ENCODE measurements around the gene TMEM169. TPM values are rescaled to one million over a fixed set of nuclear protein-coding genes. Genes with fewer than 3 reads are reported as not detected.
"Not testable (repeated sequence)": the region's sequence is repeated elsewhere in the genome, so short reads cannot be mapped to it uniquely, and the experiment has no call there.

TMEM169 gene
- total and polyA plus RNA-seq, 4 donors, result 0.32 to 0.72 TPM; not detected in 2

DNA sequence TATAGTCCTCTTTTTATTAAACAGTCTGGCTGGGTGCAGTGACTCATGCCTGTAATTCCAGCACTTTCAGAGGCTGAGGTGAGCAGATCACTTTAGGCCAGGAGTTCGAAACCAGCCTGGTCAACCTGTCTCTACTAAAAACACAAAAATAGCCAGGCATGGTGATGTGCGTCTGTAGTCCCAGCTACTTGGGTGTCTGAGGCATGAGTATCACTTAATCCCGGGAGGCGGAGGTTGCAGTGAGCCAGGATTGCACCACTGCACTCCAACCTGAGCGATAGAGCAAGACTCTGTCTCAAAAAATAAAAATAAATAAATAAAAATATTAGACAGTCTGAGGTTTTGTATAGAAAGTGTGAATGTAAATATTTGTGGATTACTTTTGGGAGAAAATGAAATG, 45.2 kb downstream of the TMEM169 start:
- ATAC-seq (ENCODE audit: low FRiP score) (no peak), DNase-seq (no peak)
- Histone ChIP-seq H3K27me3 (ENCODE audit: control insufficient read depth in 1 of 2, insufficient read depth in 2 of 2, low read length in 1 of 2) (no peaks in the 10 kb centered on the region), H3K9me3 (ENCODE audit: control insufficient read depth, low read length) (no peaks in the 10 kb centered on the region), H3K27ac (ENCODE audit: low read depth in 1 of 2, low read length in 2 of 2) (no peak overlapping the region), H3K4me1 (ENCODE audit: control insufficient read depth in 1 of 2, insufficient read depth in 2 of 2, low read length in 2 of 2) (no peaks in the 10 kb centered on the region), H3K4me3 (ENCODE audit: low read length in 2 of 2) (no peak overlapping the region), H3K36me3 (ENCODE audit: control insufficient read depth in 1 of 2, insufficient read depth in 2 of 2, low read length in 1 of 2) (peaks cover 8 to 12% of the 10 kb centered on the region in 2 donors)
- 94 to 95% methylated on average over 5 of the region's 5 CpGs for WGBS, 2 donors
- intact Hi-C loops (cut with DNase I), result no loop called here

DNA sequence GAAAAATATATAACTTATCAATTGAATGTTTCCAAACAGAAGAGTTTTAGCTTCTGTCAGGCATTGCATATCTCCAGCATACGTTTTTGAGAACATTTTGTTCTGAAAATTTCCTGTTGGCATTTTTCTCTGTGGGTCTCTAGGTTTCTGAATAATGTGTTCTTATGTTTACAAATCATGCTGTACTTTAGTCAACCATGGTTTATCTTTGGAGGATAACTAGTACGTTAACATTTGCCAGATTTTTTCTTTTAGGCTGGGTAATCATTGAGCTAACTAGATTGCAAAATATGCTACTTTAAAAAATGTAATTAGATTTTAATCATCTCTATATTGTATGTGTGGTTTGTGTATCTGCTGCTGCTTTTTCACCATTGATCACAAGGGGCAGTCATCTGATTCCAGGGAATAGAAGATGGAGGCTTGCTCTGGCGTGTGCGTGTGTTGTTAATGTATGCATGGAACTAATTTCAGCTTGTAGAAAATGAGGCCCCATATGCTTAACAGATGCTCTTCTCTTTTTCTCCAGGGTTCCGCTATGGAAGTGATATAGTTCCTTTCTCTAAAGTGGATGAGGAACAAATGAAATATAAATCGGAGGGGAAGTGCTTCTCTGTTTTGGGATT, 48.7 kb downstream of the TMEM169 start:
- ATAC-seq (ENCODE audit: low FRiP score) (no peak), DNase-seq (no peak)
- Histone ChIP-seq H3K27ac (ENCODE audit: low read depth in 1 of 2, low read length in 2 of 2) (no peak overlapping the region), H3K27me3 (ENCODE audit: control insufficient read depth in 1 of 2, insufficient read depth in 2 of 2, low read length in 1 of 2) (no peaks in the 10 kb centered on the region), H3K4me3 (ENCODE audit: low read length in 2 of 2) (no peak overlapping the region), H3K36me3 (ENCODE audit: control insufficient read depth in 1 of 2, insufficient read depth in 2 of 2, low read length in 1 of 2) (peaks cover 10 to 13% of the 10 kb centered on the region in 2 donors), H3K9me3 (ENCODE audit: control insufficient read depth, low read length) (no peaks in the 10 kb centered on the region), H3K4me1 (ENCODE audit: control insufficient read depth in 1 of 2, insufficient read depth in 2 of 2, low read length in 2 of 2) (no peaks in the 10 kb centered on the region)
- intact Hi-C loops (cut with DNase I), result no loop called here
- 71 to 76% methylated on average over 6 of the region's 6 CpGs for WGBS, 2 donors

DNA sequence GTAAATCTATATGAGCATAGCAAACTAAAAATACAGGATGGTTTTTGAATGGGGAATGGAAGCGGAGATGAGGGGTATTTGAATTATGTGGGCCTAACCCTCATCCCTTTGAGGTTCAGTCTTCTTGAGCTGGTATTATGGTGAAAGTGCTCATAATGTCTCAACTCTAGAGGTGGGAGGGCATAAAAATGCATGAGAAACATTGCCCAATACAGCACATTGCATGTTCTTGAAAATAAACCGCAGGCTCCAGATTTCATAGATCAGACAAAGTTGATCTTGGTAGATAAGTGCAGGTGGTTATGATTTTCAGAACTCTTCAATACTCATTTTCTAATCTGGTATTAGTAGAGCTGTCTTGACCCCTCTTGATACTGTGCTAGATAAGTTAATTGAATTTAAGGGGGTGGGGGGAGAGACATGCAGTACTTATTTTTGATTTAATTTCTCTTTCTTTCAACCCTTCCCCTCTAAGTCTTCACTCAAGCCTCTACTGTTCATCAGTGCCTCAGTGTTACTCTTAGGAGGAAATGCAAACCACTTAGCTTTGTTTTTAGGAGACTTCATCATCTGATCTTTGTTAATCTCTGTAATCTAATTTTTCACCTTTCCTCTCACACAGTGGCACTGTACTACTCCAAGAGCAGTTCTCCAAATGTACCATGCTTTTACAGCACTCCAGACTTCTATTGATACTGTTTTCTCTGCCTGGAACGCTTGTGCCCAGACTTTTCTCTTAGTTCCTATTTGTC, 49.6 kb downstream of the TMEM169 start:
- ATAC-seq (ENCODE audit: low FRiP score), result no peak
- Histone ChIP-seq H3K4me1 (ENCODE audit: control insufficient read depth in 1 of 2, insufficient read depth in 2 of 2, low read length in 2 of 2) (no peaks in the 10 kb centered on the region), H3K27ac (ENCODE audit: low read depth in 1 of 2, low read length in 2 of 2) (no peak overlapping the region), H3K4me3 (ENCODE audit: low read length in 2 of 2) (no peak overlapping the region), H3K9me3 (ENCODE audit: control insufficient read depth, low read length) (no peaks in the 10 kb centered on the region), H3K27me3 (ENCODE audit: control insufficient read depth in 1 of 2, insufficient read depth in 2 of 2, low read length in 1 of 2) (no peaks in the 10 kb centered on the region), H3K36me3 (ENCODE audit: control insufficient read depth in 1 of 2, insufficient read depth in 2 of 2, low read length in 1 of 2) (peaks cover 10 to 13% of the 10 kb centered on the region in 2 donors)
- DNase-seq, result no peak
- 91 to 93% methylated on average over 3 of the region's 3 CpGs for WGBS, 2 donors
- intact Hi-C loops (cut with DNase I), result no loop called here

DNA sequence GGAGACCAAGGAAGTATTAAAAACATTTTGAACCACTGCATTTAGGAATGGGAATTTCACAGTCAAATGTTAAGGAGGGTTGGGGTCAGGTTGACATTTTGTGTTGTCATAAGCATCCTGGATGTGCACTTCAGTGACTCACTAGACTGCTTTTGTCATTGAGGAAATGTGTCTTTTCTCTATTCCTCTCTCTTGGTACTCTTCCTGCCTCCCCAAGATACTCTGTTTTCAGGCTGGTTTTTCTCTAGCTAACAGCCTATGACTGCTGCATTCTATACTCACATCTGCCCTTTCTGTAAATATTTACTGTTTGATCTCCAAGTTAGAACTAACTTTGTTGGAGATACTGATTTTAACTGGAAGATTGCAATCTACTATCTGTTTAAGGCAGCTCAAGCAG, 50.9 kb downstream of the TMEM169 start:
- intact Hi-C loops (cut with DNase I), result no loop called here

DNA sequence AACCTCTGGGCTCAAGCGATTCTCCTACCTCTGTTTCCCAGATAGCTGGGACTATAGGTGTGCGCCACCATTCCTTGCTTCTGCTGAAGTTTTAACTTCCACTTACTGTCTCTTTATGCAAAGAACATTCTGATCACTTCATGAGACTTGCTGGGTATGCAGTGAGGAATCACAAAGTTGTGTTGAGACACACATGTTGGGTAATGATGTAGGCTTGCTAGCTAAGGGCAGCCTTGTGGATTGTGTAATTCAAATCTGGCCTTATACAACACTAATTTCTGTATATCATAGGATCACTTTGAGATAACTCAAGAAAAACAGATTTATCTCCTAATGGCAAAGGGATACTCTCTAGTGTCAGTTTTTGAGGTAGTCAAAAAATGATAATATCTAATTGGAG, 51.7 kb downstream of the TMEM169 start:
- no peaks in the 10 kb centered on the region for H3K9me3 ChIP-seq (ENCODE audit: control insufficient read depth, low read length)
- intact Hi-C loops (cut with DNase I), result no loop called here
- no peak overlapping the region for H3K4me3 ChIP-seq (ENCODE audit: low read length in 2 of 2)
- no peaks in the 10 kb centered on the region for H3K27me3 ChIP-seq (ENCODE audit: control insufficient read depth in 1 of 2, insufficient read depth in 2 of 2, low read length in 1 of 2)
- no peak overlapping the region for H3K27ac ChIP-seq (ENCODE audit: low read depth in 1 of 2, low read length in 2 of 2)
- 97 to 98% methylated on average over 2 of the region's 2 CpGs for WGBS, 2 donors
- peaks cover 13 to 17% of the 10 kb centered on the region in 2 donors for H3K36me3 ChIP-seq (ENCODE audit: control insufficient read depth in 1 of 2, insufficient read depth in 2 of 2, low read length in 1 of 2)
- no peak for DNase-seq
- ATAC-seq (ENCODE audit: low FRiP score), result no peak
- no peaks in the 10 kb centered on the region for H3K4me1 ChIP-seq (ENCODE audit: control insufficient read depth in 1 of 2, insufficient read depth in 2 of 2, low read length in 2 of 2)

More for the DNA sequence above, 50.9 kb downstream of the TMEM169 start:
- DNase-seq (no peak), ATAC-seq (ENCODE audit: low FRiP score) (no peak)
- Histone ChIP-seq H3K36me3 (ENCODE audit: control insufficient read depth in 1 of 2, insufficient read depth in 2 of 2, low read length in 1 of 2) (peaks cover 10 to 13% of the 10 kb centered on the region in 2 donors), H3K27ac (ENCODE audit: low read depth in 1 of 2, low read length in 2 of 2) (no peak overlapping the region), H3K4me3 (ENCODE audit: low read length in 2 of 2) (no peak overlapping the region), H3K27me3 (ENCODE audit: control insufficient read depth in 1 of 2, insufficient read depth in 2 of 2, low read length in 1 of 2) (no peaks in the 10 kb centered on the region), H3K9me3 (ENCODE audit: control insufficient read depth, low read length) (no peaks in the 10 kb centered on the region), H3K4me1 (ENCODE audit: control insufficient read depth in 1 of 2, insufficient read depth in 2 of 2, low read length in 2 of 2) (no peaks in the 10 kb centered on the region)

DNA sequence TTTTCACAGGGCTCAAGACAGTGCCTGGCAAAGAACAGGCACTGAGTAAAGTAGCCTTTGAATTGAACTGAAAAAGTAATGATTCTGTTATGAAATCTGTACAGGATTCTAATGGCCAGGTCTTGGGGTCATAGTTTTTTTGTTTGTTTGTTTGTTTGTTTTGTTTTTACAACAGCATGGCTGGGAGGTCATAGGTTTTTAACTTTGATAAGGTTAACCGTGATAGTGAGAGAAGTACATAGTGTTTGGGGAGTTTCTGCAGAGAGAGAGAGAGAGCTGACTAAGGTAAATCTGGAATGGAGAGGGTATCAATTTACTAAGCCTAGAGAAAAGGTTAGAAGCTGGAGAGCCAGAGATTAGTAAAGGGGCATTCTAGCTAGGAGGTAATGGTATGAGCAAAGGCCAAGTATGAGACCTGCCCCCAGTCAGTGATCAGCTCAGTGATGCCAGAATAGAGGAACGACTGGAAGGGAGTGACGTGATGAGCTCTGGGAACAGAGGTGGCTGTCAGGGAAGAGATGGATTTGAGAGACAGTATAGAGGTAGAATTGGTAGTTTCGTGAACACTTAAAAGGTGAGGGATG, 53.3 kb downstream of the TMEM169 start:
- Histone ChIP-seq H3K27ac (ENCODE audit: low read depth in 1 of 2, low read length in 2 of 2) (no peak overlapping the region), H3K4me3 (ENCODE audit: low read length in 2 of 2) (no peak overlapping the region), H3K9me3 (ENCODE audit: control insufficient read depth, low read length) (no peaks in the 10 kb centered on the region), H3K36me3 (ENCODE audit: control insufficient read depth in 1 of 2, insufficient read depth in 2 of 2, low read length in 1 of 2) (peaks cover 16% of the 10 kb centered on the region in 2 donors), H3K4me1 (ENCODE audit: control insufficient read depth in 1 of 2, insufficient read depth in 2 of 2, low read length in 2 of 2) (no peaks in the 10 kb centered on the region), H3K27me3 (ENCODE audit: control insufficient read depth in 1 of 2, insufficient read depth in 2 of 2, low read length in 1 of 2) (no peaks in the 10 kb centered on the region)
- WGBS, 2 donors, result 92 to 96% methylated on average over 4 of the region's 4 CpGs
- ATAC-seq (ENCODE audit: low FRiP score), result no peak
- DNase-seq, result no peak
- intact Hi-C loops (cut with DNase I), result no loop called here

DNA sequence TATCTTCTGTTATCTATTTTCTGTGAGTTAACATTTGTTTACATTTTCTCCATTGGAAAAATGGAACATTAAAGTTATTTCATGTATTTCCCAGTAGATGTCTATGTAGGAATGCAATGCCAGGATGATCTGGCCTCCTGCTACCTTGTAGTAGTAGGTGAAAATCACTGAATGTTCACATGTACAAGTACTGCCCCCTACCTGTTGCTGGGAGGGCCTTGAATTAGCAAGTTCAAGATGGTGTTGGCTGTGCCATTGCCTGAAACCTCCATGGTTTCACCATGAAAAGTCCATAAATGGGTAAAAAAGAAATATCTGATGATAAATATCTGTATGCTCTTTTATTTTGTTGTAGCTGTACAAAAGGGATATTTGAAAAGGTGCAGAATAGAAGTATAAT, 58.2 kb downstream of the TMEM169 start:
- Histone ChIP-seq H3K9me3 (ENCODE audit: control insufficient read depth, low read length) (no peaks in the 10 kb centered on the region), H3K4me3 (ENCODE audit: low read length in 2 of 2) (no peak overlapping the region), H3K27me3 (ENCODE audit: control insufficient read depth in 1 of 2, insufficient read depth in 2 of 2, low read length in 1 of 2) (no peaks in the 10 kb centered on the region), H3K27ac (ENCODE audit: low read depth in 1 of 2, low read length in 2 of 2) (no peak overlapping the region), H3K36me3 (ENCODE audit: control insufficient read depth in 1 of 2, insufficient read depth in 2 of 2, low read length in 1 of 2) (peaks cover 10 to 14% of the 10 kb centered on the region in 2 donors), H3K4me1 (ENCODE audit: control insufficient read depth in 1 of 2, insufficient read depth in 2 of 2, low read length in 2 of 2) (no peaks in the 10 kb centered on the region)
- ATAC-seq (ENCODE audit: low FRiP score) (no peak), DNase-seq (no peak)
- intact Hi-C loops (cut with DNase I), result no loop called here

DNA sequence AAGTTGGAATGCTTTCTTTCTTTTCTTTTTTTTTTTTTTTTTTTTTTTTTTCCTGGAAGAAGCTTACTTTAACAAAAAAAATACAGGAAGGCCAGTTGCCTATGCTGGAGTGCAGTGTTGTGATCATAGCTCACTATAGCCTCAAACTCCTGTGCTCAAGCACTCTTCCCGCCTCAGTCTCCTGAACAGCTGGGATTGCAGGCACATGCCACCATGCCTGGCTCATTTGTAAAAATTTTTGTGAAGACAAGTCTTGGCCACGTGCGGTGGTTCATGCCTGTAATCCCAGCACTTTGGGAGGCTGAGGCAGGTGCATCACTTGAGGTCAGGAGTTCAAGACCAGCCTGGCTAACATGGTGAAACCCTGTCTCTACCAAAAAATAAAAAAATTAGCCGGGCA, 59.8 kb downstream of the TMEM169 start:
- 92 to 93% methylated on average over 4 of the region's 4 CpGs for WGBS, 2 donors

DNA sequence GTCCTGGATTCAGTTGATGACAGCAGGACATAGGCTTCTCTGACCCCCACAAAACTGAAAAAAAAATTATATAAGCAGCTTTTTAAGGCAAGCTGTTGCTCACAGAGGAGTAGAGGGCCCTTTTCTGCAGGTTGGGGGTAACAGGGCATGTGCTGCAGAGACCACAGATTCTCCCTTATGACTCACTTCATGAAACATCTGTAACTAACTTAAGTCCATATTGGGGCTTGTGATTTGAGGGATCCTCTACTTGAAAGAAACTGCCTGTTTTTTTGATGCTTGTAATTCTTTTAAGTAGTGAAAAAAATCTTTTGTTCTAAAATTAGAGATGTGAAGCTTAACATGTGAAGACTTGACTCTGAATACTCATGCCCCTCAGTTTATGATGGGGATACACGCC, 60.8 kb downstream of the TMEM169 start:
- Histone ChIP-seq H3K27ac (ENCODE audit: low read depth in 1 of 2, low read length in 2 of 2) (no peak overlapping the region), H3K27me3 (ENCODE audit: control insufficient read depth in 1 of 2, insufficient read depth in 2 of 2, low read length in 1 of 2) (no peaks in the 10 kb centered on the region), H3K4me3 (ENCODE audit: low read length in 2 of 2) (no peak overlapping the region), H3K9me3 (ENCODE audit: control insufficient read depth, low read length) (no peaks in the 10 kb centered on the region), H3K36me3 (ENCODE audit: control insufficient read depth in 1 of 2, insufficient read depth in 2 of 2, low read length in 1 of 2) (peaks cover 10 to 16% of the 10 kb centered on the region in 2 donors), H3K4me1 (ENCODE audit: control insufficient read depth in 1 of 2, insufficient read depth in 2 of 2, low read length in 2 of 2) (no peaks in the 10 kb centered on the region)
- intact Hi-C loops (cut with DNase I), result no loop called here
- no peak for DNase-seq
- ATAC-seq (ENCODE audit: low FRiP score), result no peak
- 88 to 97% methylated on average over 1 of the region's 1 CpG for WGBS, 2 donors

More for the DNA sequence above, 59.8 kb downstream of the TMEM169 start:
- H3K4me3 ChIP-seq (ENCODE audit: low read length in 2 of 2); intact Hi-C loops (cut with DNase I); H3K27ac ChIP-seq (ENCODE audit: low read depth in 1 of 2, low read length in 2 of 2); ATAC-seq (ENCODE audit: low FRiP score); H3K27me3 ChIP-seq (ENCODE audit: control insufficient read depth in 1 of 2, insufficient read depth in 2 of 2, low read length in 1 of 2); H3K4me1 ChIP-seq (ENCODE audit: control insufficient read depth in 1 of 2, insufficient read depth in 2 of 2, low read length in 2 of 2); H3K9me3 ChIP-seq (ENCODE audit: control insufficient read depth, low read length); DNase-seq: not testable (repeated sequence)
- H3K36me3 ChIP-seq (ENCODE audit: control insufficient read depth in 1 of 2, insufficient read depth in 2 of 2, low read length in 1 of 2), result peaks cover 10 to 14% of the 10 kb centered on the region in 2 donors
